HepG2 (cell line): Measurements from ENCODE around the gene TOMM20. TPM values are rescaled to one million over a fixed set of nuclear protein-coding genes. Genes with fewer than 3 reads are reported as not detected.

Source experiments
- CERS6 ChIP-seq: sonication (generic); formaldehyde crosslinking; IDR thresholded peaks from 2 replicates; pipeline ENCODE4 v1.5.0; 2020; ENCODE audit warnings: missing genetic modification reagents
- CREB3 ChIP-seq: sonication (generic); formaldehyde crosslinking; IDR thresholded peaks from 2 replicates; pipeline ENCODE4 v1.5.0; 2020; ENCODE audit warnings: missing genetic modification reagents
- HCFC1 ChIP-seq: fragments of 150-350 bp; IDR thresholded peaks from 2 replicates; pipeline ENCODE4 v1.6.1; 2014; ENCODE audit warnings: low read depth, low read length
- JUN ChIP-seq: sonication (generic); formaldehyde crosslinking; IDR thresholded peaks from 2 replicates; pipeline ENCODE4 v1.4.0; 2020; ENCODE audit warnings: mild to moderate bottlenecking, missing genetic modification reagents
- PLSCR1 ChIP-seq: sonication (generic); formaldehyde crosslinking; IDR thresholded peaks from 2 replicates; pipeline ENCODE4 v1.5.0; 2020; ENCODE audit warnings: missing genetic modification reagents, mild to moderate bottlenecking, borderline replicate concordance
- SRSF4 ChIP-seq: fragments of 200-400 bp; formaldehyde crosslinking; IDR thresholded peaks from one replicate; pipeline ENCODE4 v1.6.1; 2018; ENCODE audit warnings: mild to moderate bottlenecking, low read depth, low read length, moderate library complexity; ENCODE audit not compliant: poor library complexity, severe bottlenecking
- SRY ChIP-seq: sonication (generic); formaldehyde crosslinking; IDR thresholded peaks from 2 replicates; pipeline ENCODE4 v1.8.0; 2022; ENCODE audit warnings: mild to moderate bottlenecking, missing genetic modification reagents
- TOPORS ChIP-seq: sonication (generic); formaldehyde crosslinking; IDR thresholded peaks from 2 replicates; pipeline ENCODE4 v1.8.0; 2023; ENCODE audit warnings: mild to moderate bottlenecking, missing genetic modification reagents
- ZBTB33 ChIP-seq: sonication (generic); formaldehyde crosslinking; IDR thresholded peaks from 2 replicates; pipeline ENCODE4 v1.4.0; 2020; ENCODE audit warnings: missing genetic modification reagents
- ZFP1 ChIP-seq: IDR thresholded peaks from 2 replicates; pipeline ENCODE4 v1.6.1; 2016
- ZFP36L1 ChIP-seq: sonication (generic); formaldehyde crosslinking; IDR thresholded peaks from 2 replicates; pipeline ENCODE4 v1.8.0; 2022; ENCODE audit warnings: mild to moderate bottlenecking, missing genetic modification reagents, moderate library complexity
- ZGPAT ChIP-seq: IDR thresholded peaks from 2 replicates; pipeline ENCODE4 v1.6.1; 2016; ENCODE audit warnings: mild to moderate bottlenecking
- ZNF138 ChIP-seq: sonication (generic); formaldehyde crosslinking; IDR thresholded peaks from 2 replicates; pipeline ENCODE4 v1.5.0; 2020; ENCODE audit warnings: mild to moderate bottlenecking, low read depth, missing genetic modification reagents
- ZNF260 ChIP-seq: sonication (generic); formaldehyde crosslinking; IDR thresholded peaks from 2 replicates; pipeline ENCODE4 v1.4.0; 2020; ENCODE audit warnings: missing genetic modification reagents, low read depth, mild to moderate bottlenecking, borderline replicate concordance
- ZNF329 ChIP-seq: sonication (generic); formaldehyde crosslinking; IDR thresholded peaks from 2 replicates; pipeline ENCODE4 v1.9.0; 2021; ENCODE audit warnings: low read depth, mild to moderate bottlenecking, missing genetic modification reagents
- ZNF605 ChIP-seq: sonication (generic); formaldehyde crosslinking; IDR thresholded peaks from 2 replicates; pipeline ENCODE4 v1.8.0; 2022; ENCODE audit warnings: mild to moderate bottlenecking, missing genetic modification reagents
- ZNF644 ChIP-seq: IDR thresholded peaks from 2 replicates; pipeline ENCODE4 v1.6.1; 2016; ENCODE audit warnings: low read depth
- ZSCAN20 ChIP-seq: sonication (generic); formaldehyde crosslinking; IDR thresholded peaks from 2 replicates; pipeline ENCODE4 v1.4.0; 2020; ENCODE audit warnings: missing genetic modification reagents, mild to moderate bottlenecking, borderline replicate concordance
- ZSCAN29 ChIP-seq: sonication (generic); formaldehyde crosslinking; conservative IDR thresholded peaks from 2 replicates; pipeline ENCODE4 v1.4.0; 2020; ENCODE audit warnings: mild to moderate bottlenecking, missing genetic modification reagents
- polyA plus RNA-seq, 8 experiments: library from polyadenylated mRNA; depleted of rRNA in 3 of 8; stranded (reverse) in 7 of 8; unstranded in 1 of 8; fragments of >200 nt; fragmentation: Illumina TruSeq in 4 of 8; extraction: Trizol in 4 of 8; gene quantifications; 2 replicates each; pipeline versions ENCODE4 v1.2.1 to v1.2.3, GENCODE V29; 2011 to 2016; ENCODE audit warnings: low read depth in 4 of 8, missing spikeins in 1 of 8, mixed read lengths in 1 of 8; ENCODE audit not compliant: insufficient read depth in 1 of 8
- total RNA-seq, 5 experiments: library from RNA; depleted of rRNA; stranded (reverse); fragments of >200 nt; fragmentation: Illumina TruSeq; extraction: Trizol; gene quantifications; 2 replicates each; pipeline ENCODE4 v1.2.3, GENCODE V29; 2016; ENCODE audit warnings: low read depth in 1 of 5

Gene TOMM20
- total and polyA plus RNA-seq, 2 of the 13 experiments (the other 11 are each of a cell fraction or from before 2014, with no cell fraction given), result 153 to 376 TPM

- TF ChIP-seq ZGPAT (CRISPR knock-in tag) (peak; percentile 77; the same call in 1 of the 2 replicates), ZNF329 (peak; percentile 84), ZSCAN20 (CRISPR knock-in tag) (peak; percentile 79; the same call in 1 of the 2 replicates), ZNF260 (0 out of 2 replicates have a peak, but pooled peaks have one; percentile 19), ZBTB33 (CRISPR knock-in tag) (0 out of 2 replicates have a peak, but pooled peaks have one; percentile 9), TOPORS (CRISPR knock-in tag) (peak; percentile 81; the same call in 1 of the 2 replicates), CERS6 (no peak), ZNF138 (CRISPR knock-in tag) (peak; percentile 91; the same call in 1 of the 2 replicates), ZFP1 (CRISPR knock-in tag) (no peak), ZFP36L1 (CRISPR knock-in tag) (no peak), JUN (CRISPR knock-in tag) (no peak), SRY (CRISPR knock-in tag) (peak; percentile 63; the same call in 1 of the 2 replicates), ZSCAN29 (CRISPR knock-in tag) (no peak), PLSCR1 (CRISPR knock-in tag) (no peak), CREB3 (CRISPR knock-in tag) (peak; percentile 61), HCFC1 (peak; percentile 44; the same call in 1 of the 2 replicates), SRSF4 (no peak), ZNF644 (CRISPR knock-in tag) (no peak), ZNF605 (CRISPR knock-in tag) (peak; percentile 93)
Measured at GRCh38 chr1:235128456-235129328, at the start of gene TOMM20 (continued).
